CD4-positive, alpha-beta T cell treated with Interleukin-17A for 4 hours (primary cell): ENCODE measurements around the gene ZMYM2.

ENCODE experiments used
- DNase-seq: peaks from one replicate; pipeline ENCODE4 v3.0.0-alpha.2; 2020; ENCODE audit warnings: mixed read lengths

ZMYM2 gene

DNA sequence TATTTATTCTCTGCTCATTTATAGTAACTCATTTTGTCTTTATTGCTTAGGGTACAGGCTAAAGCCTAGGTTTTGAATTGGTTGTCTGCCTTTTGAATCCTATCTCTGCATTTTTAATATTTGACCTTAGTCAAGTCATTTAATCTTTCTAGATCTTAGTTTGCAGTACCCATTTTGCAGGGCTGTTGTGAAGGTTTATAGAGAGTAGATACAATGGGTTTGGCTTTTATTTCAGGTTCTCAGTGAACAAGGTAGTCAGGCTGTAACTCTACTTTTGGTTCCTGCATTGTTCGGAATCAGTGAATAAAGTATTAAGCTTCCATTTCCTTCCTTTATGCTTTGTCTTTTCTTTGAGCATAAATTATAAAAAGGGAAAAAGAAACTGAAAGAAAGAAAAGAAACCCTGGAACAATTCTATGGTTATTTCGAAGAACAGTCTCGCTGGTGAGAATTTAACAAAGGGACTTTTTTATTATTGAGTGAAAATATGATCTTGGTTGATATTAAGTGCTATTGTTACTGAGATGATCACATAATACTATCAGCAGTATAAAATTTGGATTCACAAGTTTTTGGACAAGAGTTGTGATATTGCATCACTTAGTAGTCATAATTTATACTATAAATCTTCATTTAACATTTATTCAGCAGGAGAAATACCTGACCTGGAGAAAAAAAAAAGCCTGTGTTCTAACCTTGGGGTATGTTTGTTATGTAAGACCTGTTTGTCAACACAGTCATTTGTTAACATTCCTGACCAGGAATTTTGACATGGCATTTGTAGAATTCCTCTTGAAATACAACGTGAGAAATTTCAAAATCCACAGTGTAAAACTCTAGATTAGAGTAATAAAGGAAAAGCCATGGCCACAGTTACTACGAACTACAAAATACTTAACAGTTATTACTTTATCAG is 91.3 kb downstream of the ZMYM2 start:
- DNase-seq, result no peak

DNA sequence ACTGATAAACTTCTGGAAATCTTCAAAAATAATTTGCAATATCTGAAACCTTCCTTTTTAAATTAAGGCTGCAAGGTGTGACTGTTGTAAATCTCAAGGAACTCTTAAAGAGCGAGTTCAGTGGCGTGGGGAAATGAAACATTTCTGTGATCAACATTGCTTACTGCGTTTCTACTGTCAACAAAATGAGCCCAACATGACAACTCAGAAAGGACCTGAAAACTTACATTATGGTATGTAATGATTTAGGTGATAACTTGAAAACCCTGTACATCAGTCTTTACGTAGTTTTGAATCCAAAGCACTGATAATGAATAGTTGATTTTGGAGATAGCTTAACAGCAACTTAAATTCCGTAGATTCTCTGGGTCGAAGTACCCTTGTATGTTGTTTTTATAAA is 92.8 kb downstream of the ZMYM2 start:
- DNase-seq, result no peak

DNA sequence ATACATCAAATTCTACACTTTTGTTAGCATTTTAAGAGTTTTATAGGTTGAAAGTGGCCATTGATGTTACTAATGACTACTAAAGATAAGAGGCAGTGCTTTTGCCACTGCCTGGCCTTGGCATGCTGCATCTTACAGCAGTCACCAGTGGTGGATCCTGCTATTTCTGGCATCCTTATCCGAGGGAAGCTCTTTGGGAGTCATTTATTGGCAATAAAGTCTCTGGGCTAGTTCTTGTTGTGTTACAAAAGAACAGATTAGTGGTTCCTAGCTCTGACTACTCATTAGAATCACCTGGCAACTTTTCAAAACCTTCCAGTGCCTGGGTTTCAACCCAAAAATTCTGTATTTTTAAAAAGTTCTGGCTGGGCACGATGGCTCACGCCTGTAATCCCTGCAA is 94.5 kb downstream of the ZMYM2 start:
- DNase-seq, result no peak

DNA sequence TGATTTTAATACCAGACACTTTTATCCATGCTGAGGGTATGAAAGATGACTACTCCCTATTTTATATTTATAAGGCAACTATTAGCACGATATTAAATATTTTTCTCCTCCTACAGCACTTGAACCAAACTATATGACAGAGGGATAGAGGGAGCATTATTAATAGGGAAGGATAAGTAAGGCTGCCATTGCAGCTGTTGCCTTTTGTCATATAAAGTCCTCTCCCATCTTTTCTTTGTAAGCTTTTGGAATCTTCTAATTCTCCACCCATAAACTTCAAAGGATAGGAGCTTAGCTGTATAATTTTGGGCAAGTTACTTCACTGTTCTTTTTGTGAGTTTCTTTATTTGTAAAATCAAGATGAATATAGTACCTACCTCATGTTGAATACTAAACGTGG is 95.4 kb downstream of the ZMYM2 start:
- no peak for DNase-seq

DNA sequence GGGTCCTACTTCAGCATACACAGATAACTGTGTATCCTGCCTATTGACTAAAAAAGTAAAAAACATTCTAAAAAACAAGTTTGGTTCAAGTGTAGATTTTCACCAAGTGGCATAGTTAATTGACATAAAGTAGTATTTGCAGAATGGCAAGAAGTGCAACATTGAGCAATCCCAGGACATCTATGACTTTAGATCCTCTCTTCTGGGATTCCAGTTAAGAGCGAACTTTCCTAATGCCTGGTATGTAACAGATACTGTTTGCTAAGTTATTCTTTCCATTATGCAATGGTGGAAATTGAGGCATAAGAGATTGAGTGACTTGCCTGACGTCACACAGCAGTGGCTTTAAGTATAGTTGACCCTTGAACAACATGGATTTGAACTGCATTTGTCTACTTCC is 96.1 kb downstream of the ZMYM2 start:
- DNase-seq, result no peak

DNA sequence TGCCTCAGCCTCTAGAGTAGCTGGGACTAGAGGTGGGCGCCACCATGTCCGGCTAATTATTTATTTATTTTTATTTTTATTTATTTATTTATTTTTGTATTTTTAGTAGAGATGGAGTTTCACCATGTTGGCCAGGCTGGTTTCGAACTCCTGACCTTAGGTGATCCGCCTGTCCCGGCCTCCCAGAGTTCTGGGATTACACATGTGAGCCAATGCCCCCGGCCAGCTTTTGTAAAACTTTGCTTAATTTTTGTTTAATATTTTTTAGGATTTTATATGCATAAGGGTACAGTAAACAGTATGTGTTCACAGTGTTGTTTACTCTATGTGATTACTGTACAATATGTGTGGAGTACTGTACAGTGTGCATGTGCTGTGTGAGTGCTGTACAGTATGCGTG is 98.7 kb downstream of the ZMYM2 start:
- DNase-seq, result no peak

DNA sequence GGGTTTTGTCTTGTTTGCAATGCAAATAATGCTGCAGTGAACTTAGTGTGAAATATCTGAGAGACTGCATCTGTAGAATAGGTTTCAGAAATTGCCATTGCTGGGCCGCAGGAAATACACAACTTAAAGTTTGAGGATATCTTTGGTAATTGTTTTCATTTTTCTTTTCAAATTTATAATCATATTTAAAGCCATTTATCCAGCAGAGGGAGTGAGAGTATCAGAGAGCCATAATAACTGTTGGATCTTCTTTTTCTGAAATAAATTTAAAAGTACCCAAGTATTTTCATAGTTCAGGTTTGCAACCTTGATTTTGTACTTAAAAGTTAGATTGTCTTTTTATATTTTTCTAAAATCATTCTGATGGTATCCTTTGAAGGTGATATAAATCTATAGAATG is 99.4 kb downstream of the ZMYM2 start:
- DNase-seq, result no peak

DNA sequence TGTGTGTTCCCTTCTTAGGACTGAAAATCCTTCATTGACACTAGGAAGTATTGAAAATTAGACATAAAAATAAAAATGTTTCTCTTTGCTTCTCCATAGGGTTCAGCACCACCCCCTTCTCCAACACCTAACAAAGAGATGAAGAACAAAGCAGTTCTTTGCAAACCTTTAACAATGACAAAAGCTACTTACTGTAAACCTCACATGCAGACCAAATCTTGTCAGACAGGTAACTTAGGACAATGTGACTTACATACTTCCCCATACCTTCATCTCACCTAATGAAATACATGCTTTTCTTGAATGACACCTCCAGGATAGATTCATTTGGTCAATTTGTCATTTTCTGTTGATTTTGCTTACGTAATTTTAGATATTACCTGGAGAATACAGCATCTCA is 99.9 kb downstream of the ZMYM2 start:
- DNase-seq, result no peak

DNA sequence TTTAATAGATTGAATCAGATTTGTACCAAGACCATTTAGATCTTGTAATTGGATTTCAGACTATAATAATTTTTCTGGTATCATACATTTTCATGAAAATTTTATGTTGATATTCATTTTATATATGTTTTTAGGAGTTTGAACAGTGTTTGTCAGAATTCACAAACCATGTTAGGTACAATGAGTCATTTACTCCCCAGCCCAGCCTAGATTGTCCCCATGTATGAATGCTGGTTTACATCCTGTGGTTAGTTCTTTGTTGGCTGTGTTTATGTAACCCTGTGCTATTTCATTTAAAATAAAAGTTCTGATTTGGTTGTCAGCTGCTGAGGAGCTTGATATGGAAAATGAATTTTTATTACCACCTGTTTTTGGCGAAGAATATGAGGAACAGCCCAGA is 105.6 kb downstream of the ZMYM2 start:
- DNase-seq, result no peak

DNA sequence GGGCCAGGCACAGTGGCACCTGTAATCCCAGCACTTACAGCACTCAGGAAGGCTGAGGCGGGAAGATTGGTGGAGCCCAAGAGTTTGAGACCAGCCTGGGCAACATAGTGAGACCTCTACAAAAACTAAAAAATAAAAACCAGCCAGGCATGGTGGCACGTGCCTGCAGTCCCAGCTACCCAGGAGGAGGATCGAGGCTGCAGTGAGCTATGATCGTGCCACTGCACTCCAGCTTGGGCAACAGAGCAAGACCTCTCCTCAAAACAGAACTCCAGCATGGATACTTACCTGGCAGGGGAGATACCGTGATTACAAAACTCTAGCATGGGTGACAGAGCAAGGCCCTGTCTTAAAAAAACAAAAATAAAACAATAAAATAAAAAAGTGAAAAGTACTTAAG is 107.0 kb downstream of the ZMYM2 start:
- no peak for DNase-seq

DNA sequence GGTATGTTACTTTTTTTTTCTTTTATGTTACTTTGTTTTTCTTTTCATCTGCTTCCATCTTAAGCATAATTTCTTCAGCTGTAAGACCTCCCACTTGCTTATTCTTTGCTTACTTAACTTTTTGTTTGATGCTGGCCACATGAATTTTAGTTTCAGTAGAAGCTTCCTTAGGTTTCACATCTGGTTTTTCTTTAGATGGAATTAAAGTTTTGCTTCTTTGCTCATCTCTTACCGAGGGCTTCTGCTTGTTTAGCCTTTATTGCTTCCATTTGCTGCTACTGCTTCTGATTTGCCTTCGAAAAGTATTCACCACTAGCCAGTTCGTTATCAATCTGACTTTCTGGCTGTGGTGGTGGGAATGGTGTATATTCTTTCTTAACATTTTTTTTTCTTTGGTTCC is 111.4 kb downstream of the ZMYM2 start:
- no peak for DNase-seq

DNA sequence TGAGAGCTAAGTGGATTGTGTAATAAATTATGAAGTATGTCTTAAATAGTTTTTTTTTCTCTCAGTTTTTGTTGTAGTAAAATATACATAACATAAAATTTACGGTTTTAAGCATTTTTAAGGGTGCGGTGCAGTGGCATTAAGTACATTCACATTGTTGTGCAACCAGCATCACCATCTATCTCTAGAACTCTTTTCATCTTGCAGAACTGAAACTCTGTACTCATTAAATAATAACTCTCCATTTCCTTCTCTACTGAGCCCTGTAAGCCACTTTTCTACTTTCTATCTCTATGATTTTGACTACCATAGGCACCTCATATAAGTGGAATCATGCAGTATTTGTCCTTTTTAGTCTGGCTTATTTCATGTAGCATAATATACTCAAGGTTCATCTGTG is 115.2 kb downstream of the ZMYM2 start:
- DNase-seq, result no peak

DNA sequence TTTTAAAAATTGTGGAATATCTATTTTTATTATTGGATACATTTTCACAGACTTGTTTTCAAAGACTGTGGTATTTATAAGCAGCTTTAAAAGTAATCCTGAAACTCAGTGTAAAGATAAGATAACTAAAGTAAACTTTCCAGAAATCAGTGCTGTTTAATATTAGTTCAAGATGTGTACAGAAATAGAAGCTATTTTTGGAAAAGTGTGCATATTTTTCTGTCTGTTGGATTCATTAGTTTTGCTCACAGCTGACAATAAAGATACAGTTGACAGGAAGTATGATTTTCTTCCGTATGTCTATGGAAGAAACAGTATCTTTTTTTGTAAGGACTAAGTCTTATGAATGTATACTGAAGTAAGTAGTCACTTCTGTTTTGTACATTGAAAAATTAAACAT is 116.4 kb downstream of the ZMYM2 start:
- no peak for DNase-seq

DNA sequence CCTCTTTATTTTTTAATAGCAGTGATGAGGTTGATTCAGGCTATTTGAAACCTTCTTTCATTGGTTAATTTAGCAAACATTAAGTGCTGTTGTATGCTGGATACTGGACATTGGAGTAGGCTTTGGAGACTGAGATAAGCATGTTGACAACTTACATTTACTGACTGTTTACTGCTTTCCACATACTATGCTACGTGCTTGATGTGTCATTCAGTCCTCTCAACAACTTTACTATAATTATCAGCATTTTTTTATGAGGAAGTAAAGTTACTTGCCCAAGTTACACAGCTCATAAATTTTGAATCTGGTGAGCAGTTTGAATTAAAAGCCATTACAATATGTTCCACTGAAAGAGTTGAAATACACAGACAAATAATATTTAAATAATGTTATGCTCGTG is 118.6 kb downstream of the ZMYM2 start:
- no peak for DNase-seq

DNA sequence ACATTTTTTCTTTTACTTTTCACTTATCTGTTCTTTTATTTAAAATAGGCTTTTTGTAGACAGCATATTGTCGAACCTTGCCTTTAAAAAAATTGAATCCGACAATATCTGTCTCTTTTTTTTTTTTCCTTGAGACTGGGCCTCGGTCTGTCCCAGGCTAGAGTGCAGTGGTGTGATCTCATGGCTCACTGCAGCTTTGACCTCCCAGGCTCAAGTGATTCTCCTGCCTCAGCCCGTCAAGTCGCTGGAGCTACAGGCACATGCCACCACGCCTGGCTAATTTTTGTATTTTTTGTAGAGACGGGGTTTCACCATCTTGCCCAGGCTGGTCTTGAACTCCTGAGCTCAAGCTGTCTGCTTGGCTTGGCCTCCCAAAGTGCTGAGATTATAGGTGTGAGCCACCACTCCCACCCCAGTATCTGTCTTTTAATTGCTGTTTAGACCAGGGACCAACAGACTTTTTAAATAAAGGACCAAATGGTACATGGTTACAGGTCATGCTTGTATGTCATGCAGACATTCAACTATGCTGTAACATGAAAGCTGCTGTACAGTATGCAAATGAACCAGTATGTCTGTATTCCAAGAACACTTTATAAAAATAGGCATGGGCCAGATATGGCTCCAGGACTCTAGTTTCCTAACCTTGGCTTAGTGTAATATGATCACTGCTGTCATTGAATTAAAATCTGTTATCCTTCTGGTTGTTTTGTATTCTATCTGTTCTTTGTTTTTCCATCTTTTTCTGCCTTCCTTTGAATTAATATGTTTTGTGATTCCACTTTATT is 122.0 kb downstream of the ZMYM2 start:
- no peak for DNase-seq

DNA sequence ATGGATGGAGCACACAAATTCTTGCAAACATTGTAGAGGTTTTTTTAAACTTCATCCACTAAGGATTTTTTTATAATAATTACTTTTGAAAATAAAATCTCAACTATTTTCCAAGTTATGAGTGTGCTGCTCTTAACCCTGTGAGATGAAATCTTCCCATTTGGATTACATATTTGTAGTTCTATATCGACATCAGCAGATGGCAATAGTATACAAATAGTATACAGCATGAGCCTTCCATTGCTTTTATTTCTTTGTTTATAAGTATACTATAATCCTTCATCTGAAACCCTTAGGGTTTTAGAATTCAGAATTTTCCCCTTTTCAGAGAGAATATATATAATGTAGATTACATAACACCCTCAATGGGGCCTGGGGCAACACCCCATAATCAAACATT is 131.8 kb downstream of the ZMYM2 start:
- no peak for DNase-seq

DNA sequence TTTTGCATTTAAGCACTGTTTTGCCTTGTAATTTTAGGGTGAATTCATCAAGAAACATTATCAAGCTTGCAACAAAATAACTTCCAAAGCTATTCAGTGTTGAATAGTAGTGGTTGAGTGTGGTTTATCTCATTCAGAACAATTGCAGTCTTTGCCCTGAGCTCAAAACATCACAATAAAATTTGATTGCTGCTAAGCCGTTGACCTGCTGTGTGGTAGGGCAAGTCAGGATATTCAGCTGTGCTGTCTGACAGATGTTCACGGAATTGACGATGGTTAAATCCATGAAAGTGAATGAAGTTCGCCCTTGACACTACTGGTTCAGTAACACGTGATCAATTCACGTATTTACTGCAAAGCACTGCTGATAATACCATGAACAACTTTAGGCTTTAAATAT is 135.4 kb downstream of the ZMYM2 start:
- no peak for DNase-seq

DNA sequence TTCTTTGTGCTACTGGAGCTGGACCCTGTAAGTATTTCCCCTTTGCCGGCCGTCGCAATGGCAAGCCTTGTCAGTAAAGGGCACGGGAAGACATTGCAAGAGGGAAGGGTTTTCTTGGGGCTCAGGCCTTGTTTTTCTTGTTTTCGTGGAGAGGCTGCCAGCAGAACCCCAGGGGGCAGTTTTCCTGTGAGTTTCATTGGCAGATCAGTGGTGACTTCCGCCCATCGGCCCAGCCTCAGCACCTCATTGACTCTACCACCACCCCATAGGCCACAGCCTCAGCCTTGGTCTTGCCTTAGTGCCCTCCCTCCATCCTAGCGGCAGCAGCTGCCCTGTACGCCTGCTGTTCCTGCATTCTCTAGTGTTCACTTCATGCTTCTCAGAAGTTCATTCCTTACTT is 140.8 kb downstream of the ZMYM2 start:
- DNase-seq, result no peak

DNA sequence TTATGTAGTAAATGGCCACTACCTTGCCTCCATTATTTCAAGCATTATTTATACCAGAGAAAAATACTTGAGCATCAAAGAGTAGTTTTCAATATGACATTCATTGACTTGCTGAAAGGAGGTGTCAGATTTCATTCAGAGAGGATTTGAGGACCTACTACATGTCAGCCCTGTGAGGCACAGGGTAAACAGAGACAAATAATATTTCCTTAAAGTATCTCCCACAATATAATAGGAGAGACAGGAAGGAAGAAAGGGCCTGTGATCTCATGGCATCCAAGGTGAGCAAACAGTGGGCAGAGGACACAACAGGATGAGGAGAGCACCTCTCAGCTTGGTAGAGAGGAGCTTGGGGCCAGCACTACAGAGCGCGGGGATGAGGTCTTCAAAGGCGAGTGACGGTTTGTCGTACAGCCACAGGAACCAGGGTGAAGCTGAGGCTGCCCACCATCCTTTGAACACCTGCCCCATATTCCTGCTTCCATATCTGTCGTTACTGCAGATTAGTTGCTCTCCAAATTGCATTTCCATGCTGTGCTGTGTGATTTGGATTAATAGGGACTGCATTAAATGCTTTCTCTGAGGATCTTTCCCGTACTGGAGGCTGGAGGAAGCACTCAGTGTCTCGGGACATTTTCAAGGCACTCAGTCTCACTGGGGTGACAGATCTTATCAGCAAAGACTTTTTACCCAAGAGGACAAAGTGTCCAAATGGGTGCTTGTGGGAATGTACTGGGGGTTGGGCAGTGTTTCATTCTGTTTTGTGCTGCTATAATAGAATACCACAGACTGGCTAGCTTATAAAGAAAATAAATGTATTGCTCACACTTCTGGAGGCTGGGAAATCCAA is 143.2 kb downstream of the ZMYM2 start:
- no peak for DNase-seq

DNA sequence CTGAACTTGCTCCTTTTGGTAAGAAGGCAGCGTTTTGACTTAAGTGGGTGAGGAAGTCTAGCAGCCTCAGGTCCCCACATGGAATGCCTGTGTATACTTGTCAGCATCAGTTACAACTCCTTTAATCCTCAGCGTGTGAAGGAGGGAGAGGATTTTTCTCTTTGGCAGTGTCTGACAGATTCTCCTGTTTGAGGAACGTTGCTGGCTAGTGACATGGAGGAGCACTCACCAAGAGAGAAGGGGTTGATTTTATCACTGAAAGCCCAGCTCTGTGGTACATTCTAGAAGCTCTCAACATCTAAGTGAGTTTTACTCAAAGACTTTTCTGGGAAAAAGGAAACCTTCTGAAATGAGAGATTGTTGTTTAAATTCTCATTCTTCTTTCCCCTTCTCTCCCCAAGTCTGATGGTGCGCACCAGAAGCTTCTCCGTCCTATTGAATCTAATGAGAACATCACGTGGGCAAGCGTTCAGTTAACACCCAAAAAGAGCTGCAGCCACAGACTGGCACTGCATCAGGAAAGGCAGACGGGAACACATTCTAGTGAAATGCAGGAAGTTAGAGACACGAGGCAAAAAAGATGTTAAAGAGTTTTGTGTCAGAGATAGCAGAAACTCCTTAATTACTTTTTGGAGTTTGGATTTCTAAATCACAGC is 144.1 kb downstream of the ZMYM2 start:
- no peak for DNase-seq

DNA sequence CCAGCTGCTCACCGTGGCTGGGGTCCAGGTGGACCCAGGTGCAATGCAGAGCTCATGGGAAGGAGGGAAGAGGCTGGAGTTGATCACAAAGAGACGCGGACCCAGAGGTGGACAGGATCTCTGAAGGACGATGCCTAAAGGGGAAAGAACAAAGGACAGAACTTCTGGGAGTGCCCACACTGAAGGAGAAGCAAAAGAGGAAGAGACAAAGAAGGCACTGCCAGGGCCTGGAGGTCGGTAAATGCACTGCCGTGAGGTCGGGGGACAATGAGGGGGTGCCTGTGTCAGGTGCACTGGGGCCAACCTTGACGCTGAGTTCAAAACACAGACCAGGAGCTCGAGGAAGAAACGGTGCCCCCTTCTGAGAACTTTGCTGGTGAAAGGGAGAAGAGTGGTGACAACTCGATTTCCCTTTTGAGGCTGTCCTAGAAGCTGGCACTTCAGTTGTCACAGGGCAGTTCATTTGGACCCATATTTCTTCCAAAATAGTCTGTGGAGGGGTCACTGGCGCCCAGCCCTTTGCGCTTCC is 146.7 kb downstream of the ZMYM2 start:
- no peak for DNase-seq

DNA sequence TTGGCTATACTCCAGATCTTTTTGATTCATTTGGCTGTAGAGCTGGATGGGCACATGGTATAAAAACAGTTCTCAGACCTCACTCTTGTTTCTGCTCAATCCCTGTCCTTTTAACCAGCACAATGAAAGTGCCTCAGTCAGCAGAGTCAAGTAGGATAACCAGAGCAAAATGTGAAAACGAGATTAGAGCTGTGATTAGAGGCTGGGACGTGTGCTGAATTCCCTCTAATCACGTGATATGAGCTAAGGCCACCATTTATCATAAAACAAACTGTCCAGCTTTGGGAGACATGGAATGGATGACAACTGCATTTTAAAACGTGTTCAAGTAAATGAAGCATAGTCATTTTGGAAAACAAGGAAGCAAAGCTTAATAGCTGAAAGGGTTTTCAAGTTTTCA is 148.2 kb downstream of the ZMYM2 start:
- DNase-seq, result no peak

DNA sequence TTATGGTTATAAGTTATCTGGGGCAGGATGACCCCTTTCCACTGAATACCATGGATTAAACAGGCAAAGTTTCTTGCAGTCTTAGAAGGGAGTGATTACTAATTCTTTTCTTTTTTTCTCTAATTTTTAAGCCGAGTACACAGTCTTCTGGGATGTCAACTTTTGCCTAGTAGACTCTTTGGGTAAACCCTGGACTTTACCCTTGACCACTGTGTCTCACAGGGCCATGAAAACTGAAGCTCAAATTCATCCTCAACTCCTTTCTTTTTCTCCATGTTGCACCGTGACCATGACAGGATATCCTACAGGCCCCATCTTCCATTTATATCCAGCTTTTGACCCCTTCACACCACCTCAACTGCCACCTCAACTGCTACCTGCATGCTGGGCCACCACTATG is 150.5 kb downstream of the ZMYM2 start:
- DNase-seq, result no peak
